Activated CD4-positive, alpha-beta T cell treated with anti-CD3 and anti-CD28 coated beads for 1 hour (primary cell): Measurements from ENCODE around the gene ZNF669.

Source experiments
- DNase-seq: peaks from one replicate; pipeline ENCODE4 v3.0.0-alpha.2; 2020

Gene ZNF669

DNA sequence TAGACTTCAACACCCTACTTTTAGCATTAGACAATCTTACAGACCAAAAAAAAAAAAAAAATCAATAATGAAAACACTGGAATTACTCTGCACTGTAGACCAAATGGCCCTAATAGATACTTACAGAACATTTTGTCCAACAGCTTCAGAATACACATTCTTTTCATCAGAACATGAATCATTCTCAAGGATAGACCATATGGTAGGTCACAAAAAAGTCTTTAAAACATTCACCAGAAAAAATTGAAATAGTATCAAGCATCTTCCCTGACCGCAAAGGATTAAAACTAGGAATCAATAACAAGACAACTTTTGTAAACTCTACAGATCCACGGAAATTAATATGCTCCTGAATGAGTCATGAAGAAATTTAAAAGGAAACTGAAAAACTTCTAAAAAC is 48.1 kb downstream of the ZNF669 start:
- no peak for DNase-seq

DNA sequence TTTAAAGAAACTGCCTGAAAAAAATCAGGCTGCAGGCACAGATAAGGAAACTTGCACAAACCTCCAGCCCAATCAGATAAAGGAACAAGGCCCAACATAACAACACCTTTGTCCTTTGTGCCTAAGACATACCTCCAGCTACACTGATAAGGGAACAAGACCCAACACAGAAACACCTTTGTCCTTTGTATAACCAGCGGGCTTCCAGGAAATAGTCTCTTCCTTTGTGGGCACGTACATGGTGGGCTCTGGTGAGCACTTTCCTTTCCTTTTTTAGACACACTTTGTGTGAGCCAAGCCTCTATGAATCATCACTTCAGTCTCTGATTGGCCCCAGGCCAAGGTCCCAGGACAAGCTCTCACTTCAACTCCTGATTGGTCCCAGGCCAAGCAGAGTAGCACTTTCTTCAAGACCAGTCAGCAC is 49.2 kb downstream of the ZNF669 start:
- DNase-seq = no peak
